ENCODE results near the gene MYNN. TPM values are rescaled to one million over a fixed set of nuclear protein-coding genes. Genes with fewer than 3 reads are reported as not detected.

The MYNN gene
- total RNA-seq, 1 experiment from 2014 or later = 13.5 TPM

DNA sequence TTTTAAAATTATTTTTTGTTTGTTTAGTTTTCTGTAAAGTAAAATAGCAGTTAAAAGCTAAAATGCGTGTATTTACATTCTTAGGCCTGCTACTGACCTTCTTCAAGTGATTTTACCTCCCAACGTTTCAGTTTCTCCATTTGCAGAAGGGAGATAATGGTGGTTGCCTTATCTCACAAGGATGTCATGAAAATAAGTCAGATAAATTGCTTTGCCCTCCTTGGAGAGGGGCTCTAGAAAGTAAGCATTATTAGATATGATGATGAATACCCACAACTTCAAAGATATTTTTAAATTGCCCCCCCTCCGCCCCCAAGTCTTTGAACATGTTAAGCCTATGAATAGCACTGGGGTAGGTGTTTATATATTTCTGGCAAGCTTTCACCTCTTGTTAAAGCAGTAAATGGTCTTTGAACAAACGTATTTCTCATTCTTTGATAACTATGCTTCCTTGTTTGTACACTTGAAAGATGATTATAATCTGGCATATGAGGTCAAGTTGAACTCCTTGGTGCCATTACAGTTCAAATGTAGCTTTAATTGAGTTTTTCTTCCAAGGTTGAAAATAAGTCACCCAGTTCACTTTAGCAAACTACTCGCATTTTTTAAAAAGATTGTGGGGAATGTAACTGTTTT, 14.7 kb upstream of the MYNN start:
- Histone ChIP-seq H4K20me1 (ENCODE audit: insufficient read depth) (no peaks in the 10 kb centered on the region), H3K4me3 (replicated peaks in 1 of 2; ENCODE audit: low read depth in 1 of 2, low read length in 2 of 2) (no peak overlapping the region), H3K79me2 (ENCODE audit: insufficient read depth, low read length) (no peaks in the 10 kb centered on the region), H3K9me3 (ENCODE audit: control insufficient read depth in 1 of 2, insufficient read depth in 1 of 2, low read depth in 1 of 2, low read length in 2 of 2) (no peaks in the 10 kb centered on the region), H3K27me3 (ENCODE audit: insufficient read depth, low read length) (no peaks in the 10 kb centered on the region), H3K4me2 (ENCODE audit: low read length) (no peak overlapping the region), H3K27ac (ENCODE audit: low read depth, low read length) (no peak overlapping the region), H3K36me3 (ENCODE audit: control insufficient read depth in 1 of 2, insufficient read depth in 2 of 2, low read length in 2 of 2) (no peaks in the 10 kb centered on the region), H3K4me1 (ENCODE audit: control insufficient read depth in 1 of 2, insufficient read depth in 2 of 2, low read length in 2 of 2) (peaks cover 4 to 5% of the 10 kb centered on the region in 2 experiments; a peak in 3 of 4 replicates), H3K9me2 (ENCODE audit: insufficient read depth) (no peaks in the 10 kb centered on the region), H3K9ac (ENCODE audit: low read length) (no peak overlapping the region), H2AFZ (ENCODE audit: low read depth, low read length, poor library complexity, severe bottlenecking) (no peak overlapping the region)
- DNase-seq (ENCODE audit: low read depth, low spot score) (no peak), ATAC-seq (no peak)
- ChIA-PET CTCF (no interaction called here), POLR2A (no interaction called here), RAD21 (ENCODE audit: low non-redundant PET in 1 of 2, low total read pairs in 2 of 2, uncharacterized antibody in 2 of 2, unreplicated experiment in 2 of 2) (no interaction called here)
- intact Hi-C loops (cut with micrococcal nuclease) = no loop called here
- TF ChIP-seq EZH2 (IDR thresholded peaks at IDR 0.05) (no peak), ZFX (IDR thresholded peaks at IDR 0.05) (no peak), SRF (IDR thresholded peaks at IDR 0.05; ENCODE audit: low read depth) (no peak), RAD21 (IDR thresholded peaks at IDR 0.05; ENCODE audit: low read depth) (no peak), POLR2AphosphoS5 (IDR thresholded peaks at IDR 0.05; ENCODE audit: low read depth, low read length) (no peak)
- TF ChIP-seq, protein P1, sequence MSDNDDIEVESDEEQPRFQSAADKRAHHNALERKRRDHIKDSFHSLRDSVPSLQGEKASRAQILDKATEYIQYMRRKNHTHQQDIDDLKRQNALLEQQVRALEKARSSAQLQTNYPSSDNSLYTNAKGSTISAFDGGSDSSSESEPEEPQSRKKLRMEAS (IDR thresholded peaks at IDR 0.05) = no peak
- TF ChIP-seq, protein P2, sequence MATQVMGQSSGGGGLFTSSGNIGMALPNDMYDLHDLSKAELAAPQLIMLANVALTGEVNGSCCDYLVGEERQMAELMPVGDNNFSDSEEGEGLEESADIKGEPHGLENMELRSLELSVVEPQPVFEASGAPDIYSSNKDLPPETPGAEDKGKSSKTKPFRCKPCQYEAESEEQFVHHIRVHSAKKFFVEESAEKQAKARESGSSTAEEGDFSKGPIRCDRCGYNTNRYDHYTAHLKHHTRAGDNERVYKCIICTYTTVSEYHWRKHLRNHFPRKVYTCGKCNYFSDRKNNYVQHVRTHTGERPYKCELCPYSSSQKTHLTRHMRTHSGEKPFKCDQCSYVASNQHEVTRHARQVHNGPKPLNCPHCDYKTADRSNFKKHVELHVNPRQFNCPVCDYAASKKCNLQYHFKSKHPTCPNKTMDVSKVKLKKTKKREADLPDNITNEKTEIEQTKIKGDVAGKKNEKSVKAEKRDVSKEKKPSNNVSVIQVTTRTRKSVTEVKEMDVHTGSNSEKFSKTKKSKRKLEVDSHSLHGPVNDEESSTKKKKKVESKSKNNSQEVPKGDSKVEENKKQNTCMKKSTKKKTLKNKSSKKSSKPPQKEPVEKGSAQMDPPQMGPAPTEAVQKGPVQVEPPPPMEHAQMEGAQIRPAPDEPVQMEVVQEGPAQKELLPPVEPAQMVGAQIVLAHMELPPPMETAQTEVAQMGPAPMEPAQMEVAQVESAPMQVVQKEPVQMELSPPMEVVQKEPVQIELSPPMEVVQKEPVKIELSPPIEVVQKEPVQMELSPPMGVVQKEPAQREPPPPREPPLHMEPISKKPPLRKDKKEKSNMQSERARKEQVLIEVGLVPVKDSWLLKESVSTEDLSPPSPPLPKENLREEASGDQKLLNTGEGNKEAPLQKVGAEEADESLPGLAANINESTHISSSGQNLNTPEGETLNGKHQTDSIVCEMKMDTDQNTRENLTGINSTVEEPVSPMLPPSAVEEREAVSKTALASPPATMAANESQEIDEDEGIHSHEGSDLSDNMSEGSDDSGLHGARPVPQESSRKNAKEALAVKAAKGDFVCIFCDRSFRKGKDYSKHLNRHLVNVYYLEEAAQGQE (IDR thresholded peaks at IDR 0.05; ENCODE audit: low read depth) = no peak
- BruUV-seq (replicated peaks) = no TSS peak
